Parathyroid adenoma (tissue), 2 donors: Measurements from ENCODE around the gene DET1.

ENCODE experiments used
- H2AFZ ChIP-seq: fragments of 300-600 bp; sonication (generic); one replicate; pipeline ENCODE4 v1.7.0; 2017; ENCODE audit warnings: antibody characterized with exemption, mild to moderate bottlenecking
- H3K27ac ChIP-seq: fragments of 300-600 bp; sonication (generic); one replicate; pipeline ENCODE4 v1.7.0; 2017
- H3K27me3 ChIP-seq: fragments of 300-600 bp; sonication (generic); one replicate; pipeline ENCODE4 v1.7.0; 2017; ENCODE audit warnings: low read length; ENCODE audit not compliant: control insufficient read depth, insufficient read depth
- H3K36me3 ChIP-seq: fragments of 300-600 bp; sonication (generic); one replicate; pipeline ENCODE4 v1.7.0; 2017; ENCODE audit warnings: low read length; ENCODE audit not compliant: control insufficient read depth, insufficient read depth
- H3K4me1 ChIP-seq: fragments of 300-600 bp; sonication (generic); one replicate; pipeline ENCODE4 v1.7.0; 2017; ENCODE audit warnings: control low read depth
- H3K4me2 ChIP-seq: fragments of 300-600 bp; sonication (generic); one replicate; pipeline ENCODE4 v1.7.0; 2017; ENCODE audit warnings: low read length
- H3K4me3 ChIP-seq: fragments of 300-600 bp; sonication (generic); one replicate; pipeline ENCODE4 v1.7.0; 2017; ENCODE audit warnings: low read depth, low read length
- H3K79me2 ChIP-seq: fragments of 300-600 bp; sonication (generic); one replicate; pipeline ENCODE4 v1.7.0; 2017; ENCODE audit warnings: control low read depth
- H3K9ac ChIP-seq: fragments of 300-600 bp; sonication (generic); one replicate; pipeline ENCODE4 v1.7.0; 2017; ENCODE audit warnings: mild to moderate bottlenecking
- H3K9me3 ChIP-seq: fragments of 300-600 bp; sonication (generic); one replicate; pipeline ENCODE4 v1.7.0; 2017; ENCODE audit warnings: low read length; ENCODE audit not compliant: control insufficient read depth
- CTCF ChIP-seq: fragments of 300-600 bp; sonication (generic); IDR thresholded peaks from one replicate; pipeline ENCODE4 v1.7.0; 2017; ENCODE audit warnings: antibody characterized with exemption, mild to moderate bottlenecking
- donor health status: primary hyperparathyroidism.

The DET1 gene

DNA sequence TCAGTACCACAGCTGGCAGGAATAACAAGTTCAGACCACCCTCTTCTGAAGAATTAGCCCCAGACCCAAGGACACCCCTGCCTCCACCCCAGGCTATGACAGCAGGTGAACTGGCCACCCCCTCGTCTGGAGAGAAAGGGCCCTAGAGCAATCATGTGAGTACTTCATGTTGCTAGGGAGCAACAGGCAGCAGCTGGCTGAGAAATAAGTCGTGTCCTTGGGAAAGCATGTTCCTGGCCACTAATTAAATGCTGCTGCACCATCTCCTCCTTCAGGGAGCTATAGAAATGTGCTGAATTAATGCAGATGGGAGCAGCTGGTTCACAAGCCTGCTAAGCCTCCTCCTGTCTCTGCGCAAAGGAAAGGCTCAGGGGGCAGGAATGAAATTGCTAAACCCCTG is 47.5 kb downstream of the DET1 start:
- no peak overlapping the region for H3K9ac ChIP-seq

GRCh38 chr15:88497109-88497765 is 49.2 kb downstream of the DET1 start:
- Histone ChIP-seq H3K79me2 (no peaks in the 10 kb centered on the region), H3K36me3 (no peaks in the 10 kb centered on the region), H3K27ac (no peak overlapping the region), H3K4me3 (no peak overlapping the region), H3K4me1 (no peaks in the 10 kb centered on the region), H3K4me2 (no peak overlapping the region), H3K9ac (no peak overlapping the region), H2AFZ (no peak overlapping the region), H3K9me3 (no peaks in the 10 kb centered on the region), H3K27me3 (no peaks in the 10 kb centered on the region)
- TF ChIP-seq CTCF = no peak

More for the DNA sequence above, 47.5 kb downstream of the DET1 start:
- no peaks in the 10 kb centered on the region for H3K4me1 ChIP-seq
- no peak for TF ChIP-seq CTCF
- H3K27me3 ChIP-seq = no peaks in the 10 kb centered on the region
- no peaks in the 10 kb centered on the region for H3K79me2 ChIP-seq
- H3K4me2 ChIP-seq = no peak overlapping the region
- H3K27ac ChIP-seq = no peak overlapping the region
- H3K9me3 ChIP-seq = no peaks in the 10 kb centered on the region
- no peaks in the 10 kb centered on the region for H3K36me3 ChIP-seq
- H2AFZ ChIP-seq = no peak overlapping the region
- H3K4me3 ChIP-seq = no peak overlapping the region

DNA sequence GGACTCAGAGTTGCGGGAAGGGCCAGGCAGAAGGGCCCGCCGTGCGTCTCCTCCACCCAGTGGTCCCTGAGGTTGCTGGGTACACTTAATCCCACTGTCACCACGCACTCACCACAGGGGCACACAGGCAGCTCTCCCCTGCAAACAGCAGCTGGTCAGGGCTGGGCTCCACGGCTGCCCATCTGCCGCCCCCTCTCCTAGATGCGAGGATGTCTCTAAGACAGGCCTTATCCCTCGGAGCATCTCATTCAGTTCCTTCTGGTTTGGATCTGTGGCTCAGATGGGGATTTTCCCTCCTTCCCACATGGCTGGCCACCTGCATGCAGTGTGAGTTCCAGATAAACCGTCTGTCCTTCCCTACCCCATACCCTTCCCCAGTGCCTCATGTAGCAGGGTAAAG is 52.6 kb downstream of the DET1 start:
- no peak overlapping the region for H3K27ac ChIP-seq
- H3K36me3 ChIP-seq = no peaks in the 10 kb centered on the region
- H3K4me2 ChIP-seq = no peak overlapping the region
- no peaks in the 10 kb centered on the region for H3K9me3 ChIP-seq
- no peak overlapping the region for H3K4me3 ChIP-seq
- no peaks in the 10 kb centered on the region for H3K79me2 ChIP-seq
- no peaks in the 10 kb centered on the region for H3K27me3 ChIP-seq
- no peak overlapping the region for H3K9ac ChIP-seq
- no peak overlapping the region for H2AFZ ChIP-seq
- no peaks in the 10 kb centered on the region for H3K4me1 ChIP-seq
- TF ChIP-seq CTCF = no peak

GRCh38 chr15:88491158-88491557 is 55.3 kb downstream of the DET1 start:
- TF ChIP-seq CTCF = no peak
- Histone ChIP-seq H3K27ac (no peak overlapping the region), H3K9ac (no peak overlapping the region), H3K4me3 (no peak overlapping the region), H3K4me1 (no peaks in the 10 kb centered on the region), H3K36me3 (no peaks in the 10 kb centered on the region), H3K4me2 (no peak overlapping the region), H3K79me2 (no peaks in the 10 kb centered on the region), H3K27me3 (no peaks in the 10 kb centered on the region), H3K9me3 (no peaks in the 10 kb centered on the region), H2AFZ (no peak overlapping the region)

DNA sequence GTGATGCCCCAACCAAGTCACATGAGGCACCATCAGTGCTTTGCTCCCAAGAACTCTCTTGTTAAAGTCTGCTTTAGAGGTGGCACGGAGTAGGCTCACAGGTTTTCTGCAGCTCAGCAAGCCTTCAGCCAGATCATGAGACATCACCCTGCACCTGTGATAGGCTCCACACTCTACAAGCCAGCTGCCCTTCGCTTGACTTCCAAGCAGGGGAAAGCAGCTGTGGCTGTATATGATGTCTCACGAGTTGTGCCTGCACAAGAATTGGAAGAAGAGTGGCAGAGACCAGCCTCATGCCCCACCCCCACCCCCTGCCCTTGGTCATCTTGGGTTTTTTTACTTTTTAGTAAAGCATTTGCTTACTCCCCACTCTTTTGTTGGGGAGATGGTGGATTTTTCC is 56.4 kb downstream of the DET1 start:
- no peaks in the 10 kb centered on the region for H3K4me1 ChIP-seq
- no peaks in the 10 kb centered on the region for H3K9me3 ChIP-seq
- no peak for TF ChIP-seq CTCF
- no peak overlapping the region for H3K4me3 ChIP-seq
- H3K9ac ChIP-seq = no peak overlapping the region
- no peaks in the 10 kb centered on the region for H3K36me3 ChIP-seq
- H3K79me2 ChIP-seq = no peaks in the 10 kb centered on the region
- no peak overlapping the region for H2AFZ ChIP-seq
- H3K4me2 ChIP-seq = no peak overlapping the region
- no peak overlapping the region for H3K27ac ChIP-seq
- H3K27me3 ChIP-seq = no peaks in the 10 kb centered on the region
